GM19035 (cell line): ENCODE measurements around the gene F2R.
"Not testable (repeated sequence)": the region's sequence is repeated elsewhere in the genome, so short reads cannot be mapped to it uniquely, and the experiment has no call there.

Experiments
- ATAC-seq: cut with Tn5 transposase; IDR thresholded peaks from one replicate; pipeline ENCODE4 v1.9.1; 2021; ENCODE audit not compliant: unreplicated experiment

F2R gene

GRCh38 chr5:76747706-76748105, 31.8 kb downstream of the F2R start:
- ATAC-seq, result no peak

GRCh38 chr5:76751291-76751690, 35.4 kb downstream of the F2R start:
- no peak for ATAC-seq

- no peak for ATAC-seq
Measured at GRCh38 chr5:76754668-76755078, 38.7 kb downstream of the F2R start.

- ATAC-seq, result no peak
Measured at GRCh38 chr5:76755779-76756637, 40.1 kb downstream of the F2R start.

GRCh38 chr5:76757049-76757448, 41.1 kb downstream of the F2R start:
- no peak for ATAC-seq

- ATAC-seq, result not testable (repeated sequence)
Measured at GRCh38 chr5:76761118-76761517, 45.2 kb downstream of the F2R start.

- no peak for ATAC-seq
Measured at GRCh38 chr5:76762484-76762883, 46.6 kb downstream of the F2R start.

GRCh38 chr5:76763136-76763535, 47.2 kb downstream of the F2R start:
- ATAC-seq, result no peak

- no peak for ATAC-seq
Measured at GRCh38 chr5:76764374-76764773, 48.4 kb downstream of the F2R start.

GRCh38 chr5:76765249-76765648, 49.3 kb downstream of the F2R start:
- ATAC-seq, result no peak

- no peak for ATAC-seq
Measured at GRCh38 chr5:76766746-76767145, 50.8 kb downstream of the F2R start.

- not testable (repeated sequence) for ATAC-seq
Measured at GRCh38 chr5:76771041-76771440, 55.1 kb downstream of the F2R start.

- no peak for ATAC-seq
Measured at GRCh38 chr5:76771705-76772405, 55.9 kb downstream of the F2R start.

- no peak for ATAC-seq
Measured at GRCh38 chr5:76775921-76776320, 60.0 kb downstream of the F2R start.

GRCh38 chr5:76776391-76776790, 60.5 kb downstream of the F2R start:
- ATAC-seq, result no peak

GRCh38 chr5:76780616-76781015, 64.7 kb downstream of the F2R start:
- ATAC-seq, result not testable (repeated sequence)

- no peak for ATAC-seq
Measured at GRCh38 chr5:76781775-76782174, 65.8 kb downstream of the F2R start.

- ATAC-seq, result no peak
Measured at GRCh38 chr5:76782444-76782843, 66.5 kb downstream of the F2R start.
